Measurements from ENCODE around the gene SNTB2.

The SNTB2 gene

DNA sequence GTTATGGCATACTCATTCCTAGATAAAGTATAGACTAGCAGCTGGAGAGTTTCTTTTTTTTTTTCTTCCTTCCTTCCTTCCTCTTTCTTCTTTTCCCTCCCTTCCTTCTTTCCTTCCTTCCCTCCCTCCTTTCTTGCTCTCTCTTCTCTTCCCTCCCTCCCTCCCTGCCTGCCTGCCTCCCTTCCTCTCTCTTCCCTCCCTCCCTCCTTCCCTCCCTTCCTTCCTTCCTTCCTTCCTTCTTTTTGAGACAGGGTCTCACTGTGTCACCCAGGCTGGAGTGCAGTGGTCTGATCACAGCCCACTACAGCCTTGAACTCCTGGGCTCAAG, 7.0 kb upstream of the SNTB2 start:
- DNase-seq (ENCODE audit: low spot score), result no peak

DNA sequence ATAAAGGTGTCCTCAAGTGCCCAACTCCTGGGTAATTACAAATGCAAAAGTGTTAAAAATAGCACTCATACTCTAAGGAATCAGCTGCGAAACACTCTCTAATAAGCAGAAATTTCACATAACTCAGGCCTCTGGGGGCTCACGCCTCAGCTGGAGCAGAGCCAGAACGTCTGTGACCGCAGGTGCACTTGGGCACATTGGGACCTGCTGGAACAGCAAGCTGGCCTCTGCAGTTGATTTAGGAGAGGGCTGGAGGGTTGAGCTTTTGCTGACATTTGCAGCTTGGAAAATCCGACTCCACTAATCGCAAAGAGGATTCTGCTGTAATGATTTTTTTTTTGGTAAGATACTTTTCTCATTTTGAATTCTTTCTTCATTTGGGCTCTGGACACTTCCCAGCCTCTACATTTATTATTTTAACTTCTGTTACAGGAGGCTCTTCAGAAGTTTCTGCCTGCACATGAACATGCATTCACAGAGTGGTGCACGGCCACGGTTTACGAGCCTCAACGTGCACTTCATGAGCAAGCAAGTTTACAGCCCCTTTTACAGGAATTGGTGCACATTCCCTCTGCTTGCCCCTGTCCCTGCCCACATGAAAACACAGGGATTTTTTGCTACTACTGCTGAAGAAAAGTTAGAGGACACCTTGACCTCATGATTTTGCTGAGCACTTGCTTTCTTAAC, 4.1 kb upstream of the SNTB2 start:
- no peak for DNase-seq (ENCODE audit: low spot score)

- DNase-seq (ENCODE audit: low spot score), result peak; percentile 17
Measured at GRCh38 chr16:69187446-69188235, 677 bp downstream of the SNTB2 start.

- DNase-seq (ENCODE audit: low spot score), result peak; percentile 49
Measured at GRCh38 chr16:69188236-69188549, 1.2 kb downstream of the SNTB2 start.

GRCh38 chr16:69188716-69189115, 1.8 kb downstream of the SNTB2 start:
- DNase-seq (ENCODE audit: low spot score), result no peak

DNA sequence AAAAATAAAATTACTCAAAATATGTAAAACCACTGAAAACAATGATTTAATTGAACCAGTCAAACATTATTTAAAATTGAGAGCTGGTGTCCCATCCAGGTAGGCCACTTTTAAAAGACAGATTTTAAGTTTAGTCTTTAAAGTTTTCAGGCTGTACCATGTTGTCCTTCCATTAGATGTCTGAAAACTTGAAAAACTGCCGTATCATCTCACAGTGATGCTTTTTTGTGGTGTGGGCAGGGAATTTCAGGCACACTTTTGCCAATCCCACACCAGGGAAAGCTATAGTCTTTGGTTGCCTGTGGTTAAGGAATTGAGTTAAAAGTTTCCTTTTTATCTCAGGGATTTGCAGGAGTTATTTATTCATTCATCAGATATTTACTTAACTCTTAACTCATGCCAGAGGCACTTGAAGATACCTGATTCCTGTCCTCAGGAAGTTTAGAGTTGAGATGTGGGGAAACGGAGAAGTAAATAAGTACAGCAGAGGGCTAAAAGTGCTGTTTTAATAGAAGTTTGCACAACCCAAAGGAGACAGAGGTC, 3.2 kb downstream of the SNTB2 start:
- DNase-seq (ENCODE audit: low spot score), result no peak

DNA sequence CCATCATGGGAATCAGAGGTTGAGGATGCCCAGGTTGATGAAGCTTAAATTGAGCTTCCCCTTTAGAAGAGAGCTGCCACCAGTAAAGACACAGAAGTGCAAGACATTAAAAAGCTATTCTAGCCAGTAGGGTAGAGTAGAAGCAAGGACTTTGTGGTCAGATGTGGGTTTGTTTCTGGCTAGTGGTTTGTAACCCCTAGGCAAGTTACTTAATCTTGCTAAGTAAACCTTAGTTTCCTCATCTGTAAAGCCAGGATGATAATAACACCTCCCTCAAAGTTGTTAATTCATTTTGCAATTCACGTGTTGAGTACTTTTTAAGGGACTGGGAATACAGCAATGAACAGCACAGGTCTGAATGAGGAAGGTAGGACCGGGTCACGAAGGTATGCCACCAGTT, 3.6 kb downstream of the SNTB2 start:
- DNase-seq (ENCODE audit: low spot score), result no peak

GRCh38 chr16:69191136-69191535, 4.2 kb downstream of the SNTB2 start:
- DNase-seq (ENCODE audit: low spot score), result no peak

DNA sequence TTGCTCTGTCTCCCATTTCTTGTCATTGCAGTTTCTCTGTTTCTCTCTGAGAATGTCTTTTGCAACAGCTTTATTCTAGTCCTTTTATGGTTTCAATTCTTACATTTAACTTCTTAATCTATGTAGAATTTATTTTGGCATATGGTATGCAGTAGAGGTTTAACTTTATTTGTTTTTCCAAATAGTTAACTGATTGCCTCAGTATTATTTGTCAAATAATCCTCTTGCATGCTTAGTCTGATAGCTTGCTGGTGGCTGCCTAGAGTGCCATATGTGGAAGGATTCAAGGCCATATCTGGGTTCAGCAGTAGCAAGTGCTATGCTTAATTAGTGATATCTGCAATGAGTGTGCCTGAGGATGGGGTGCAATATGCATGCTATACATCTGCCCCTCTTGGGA, 6.9 kb downstream of the SNTB2 start:
- no peak for DNase-seq (ENCODE audit: low spot score)

DNA sequence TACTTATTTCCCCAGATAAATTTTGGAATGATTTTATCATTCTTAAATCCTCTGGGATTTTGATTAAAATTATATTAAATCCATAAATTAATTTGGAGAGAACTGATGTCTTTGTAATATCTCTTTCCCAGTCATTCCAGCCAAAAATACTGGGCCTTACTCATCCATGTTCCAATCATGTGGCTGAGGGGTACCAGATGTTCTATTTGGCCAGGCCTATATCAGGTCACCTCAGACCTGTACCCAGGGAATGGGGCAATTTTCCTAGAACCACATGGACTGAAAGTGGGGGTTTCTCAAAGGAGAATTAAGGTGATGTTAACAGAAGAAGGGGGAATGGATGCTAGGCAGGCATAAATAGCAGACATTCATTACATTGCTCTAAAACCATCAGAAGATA, 7.5 kb downstream of the SNTB2 start:
- no peak for DNase-seq (ENCODE audit: low spot score)

DNA sequence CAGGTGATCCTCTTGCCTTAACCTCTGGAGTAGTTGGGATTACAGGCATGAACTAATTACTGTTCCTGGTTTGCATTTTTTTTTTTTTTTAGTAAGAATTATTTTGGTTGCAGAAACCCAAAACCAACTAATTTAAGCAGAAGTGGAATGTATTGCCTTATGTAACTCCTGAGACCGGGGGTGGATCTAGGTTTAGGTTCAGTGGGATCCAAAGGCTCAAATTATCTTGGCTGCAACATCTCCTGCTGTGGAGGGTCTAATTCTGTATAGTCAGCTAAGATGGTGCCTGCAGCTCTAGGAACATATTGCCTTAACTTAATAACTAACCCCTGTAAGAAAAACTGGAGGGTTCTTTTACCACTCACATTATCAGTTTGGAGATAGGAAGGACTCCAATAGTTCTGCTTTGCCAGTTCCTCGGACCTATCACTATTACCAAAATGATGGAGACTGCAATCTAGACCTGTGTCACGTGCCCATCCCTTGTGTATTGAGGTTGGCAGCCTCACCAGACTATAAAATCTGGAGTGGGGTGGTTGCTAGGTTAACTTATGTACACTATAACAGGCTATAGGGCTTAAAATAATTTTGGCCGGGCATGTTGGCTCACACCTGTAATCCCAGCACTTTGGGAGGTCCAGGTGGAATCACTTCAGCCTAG, 8.5 kb downstream of the SNTB2 start:
- no peak for DNase-seq (ENCODE audit: low spot score)

DNA sequence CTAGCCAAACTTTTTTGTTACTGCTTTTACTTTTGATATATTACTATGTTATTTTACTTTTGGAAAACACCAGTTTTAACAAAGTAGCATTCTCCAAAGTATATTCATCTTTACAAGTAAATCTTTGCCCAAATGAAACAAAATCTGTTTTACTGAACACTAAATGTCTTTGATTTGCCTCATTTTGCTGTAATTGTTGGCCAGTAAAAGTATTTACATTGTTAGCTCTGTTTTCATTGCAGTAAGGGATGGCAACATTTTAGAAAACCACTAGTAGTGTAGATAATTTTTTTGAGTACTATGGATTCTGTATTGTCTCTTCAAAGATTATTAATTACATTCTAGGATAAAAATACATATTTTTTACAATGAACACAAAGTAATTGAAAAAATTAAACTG, 10.6 kb downstream of the SNTB2 start:
- no peak for DNase-seq (ENCODE audit: low spot score)

- DNase-seq (ENCODE audit: low spot score), result no peak
Measured at GRCh38 chr16:69199382-69199781, 12.4 kb downstream of the SNTB2 start.

DNA sequence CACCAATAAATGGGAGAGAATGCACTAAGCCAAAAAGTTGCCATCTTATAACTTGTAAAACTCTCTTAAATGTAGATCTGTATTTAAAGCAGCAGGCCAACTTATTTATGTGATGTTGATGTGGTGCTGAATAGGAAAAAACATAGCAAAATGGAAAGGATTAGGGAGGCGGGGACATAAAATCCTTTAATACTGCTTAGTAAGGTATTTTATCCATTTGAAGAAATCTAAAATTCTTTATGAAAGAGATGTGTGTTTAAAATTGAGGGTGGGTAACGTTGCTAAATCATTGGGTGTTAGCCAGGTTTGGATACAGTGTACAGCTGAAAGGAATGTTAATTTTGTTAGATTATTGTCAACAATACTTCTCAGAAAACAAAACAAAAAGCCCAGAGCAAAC, 14.3 kb downstream of the SNTB2 start:
- DNase-seq (ENCODE audit: low spot score), result no peak

- no peak for DNase-seq (ENCODE audit: low spot score)
Measured at GRCh38 chr16:69201787-69202186, 14.8 kb downstream of the SNTB2 start.

DNA sequence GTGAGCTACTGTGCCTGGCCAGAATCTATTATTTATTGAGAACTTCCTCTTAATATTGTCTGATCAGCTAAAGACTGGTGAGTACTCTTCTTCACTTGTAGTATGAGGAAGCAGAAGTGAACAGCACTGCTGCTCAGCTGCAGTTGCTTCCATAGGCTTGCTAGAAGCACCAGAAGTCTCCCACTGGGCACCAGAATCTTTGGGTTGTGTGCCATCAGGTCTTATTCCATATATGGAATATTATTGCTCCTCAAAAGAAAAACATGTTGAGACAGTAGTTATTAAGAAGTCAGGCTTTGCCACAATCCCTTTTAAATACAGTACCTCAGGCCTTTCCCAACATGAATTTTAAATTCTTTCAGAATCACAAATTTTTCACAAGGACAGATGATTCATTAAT, 17.2 kb downstream of the SNTB2 start:
- DNase-seq (ENCODE audit: low spot score), result peak; percentile 22

DNA sequence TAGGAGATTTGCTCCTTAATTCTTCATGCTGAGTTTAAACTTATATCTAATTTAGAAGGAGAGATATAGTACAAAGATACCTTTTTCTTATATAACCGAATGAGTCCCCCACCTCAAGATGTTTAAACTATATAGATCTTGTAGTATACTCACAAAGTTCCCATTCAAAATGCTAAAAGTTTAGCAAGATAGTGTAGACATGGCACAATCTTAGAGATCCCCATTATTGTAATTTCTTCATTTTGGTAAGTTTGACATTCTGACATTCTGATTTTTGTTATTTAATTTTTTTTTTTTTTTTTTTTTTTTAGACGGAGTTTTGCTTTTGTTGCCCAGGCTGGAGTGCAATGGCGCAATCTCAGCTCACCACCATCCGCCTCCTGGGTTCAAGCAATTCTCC, 22.8 kb downstream of the SNTB2 start:
- no peak for DNase-seq (ENCODE audit: low spot score)

DNA sequence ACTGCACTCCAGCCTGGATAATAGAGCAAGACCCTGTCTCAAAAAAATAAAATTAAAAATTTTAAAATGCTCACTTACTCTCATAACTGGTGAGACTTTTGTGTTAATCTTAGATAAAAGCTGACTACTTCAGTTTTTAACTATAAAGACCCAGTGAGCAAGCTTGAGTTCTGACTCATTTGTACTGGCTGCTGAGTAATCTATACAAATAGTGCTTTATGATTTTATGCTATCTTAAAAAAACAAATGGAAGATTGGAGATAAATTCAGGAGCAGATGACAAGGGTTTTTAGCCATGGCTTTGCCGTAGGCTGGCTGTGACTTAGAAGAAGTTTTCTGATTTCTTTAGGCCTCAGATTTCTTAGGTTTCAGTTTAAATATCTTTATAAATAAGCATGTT, 30.5 kb downstream of the SNTB2 start:
- no peak for DNase-seq (ENCODE audit: low spot score)

DNA sequence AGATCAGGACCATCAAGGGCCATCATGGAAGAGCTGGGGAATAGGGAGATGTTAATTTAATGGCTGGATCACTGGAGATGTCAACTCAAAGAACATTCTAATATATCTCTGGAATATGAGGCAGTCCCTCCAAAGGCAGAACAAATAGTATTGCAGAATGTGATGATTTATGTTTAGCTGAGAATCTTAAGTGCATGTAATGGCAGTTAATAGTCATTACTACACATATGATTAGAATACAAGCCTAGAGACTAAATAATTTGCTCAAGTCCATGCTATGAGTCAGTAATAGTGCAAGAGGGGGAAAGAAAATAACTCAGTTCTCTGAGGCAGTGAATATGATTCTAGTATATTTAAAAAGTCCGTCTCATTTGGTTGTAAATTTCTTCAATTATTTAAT, 32.3 kb downstream of the SNTB2 start:
- DNase-seq (ENCODE audit: low spot score), result no peak

DNA sequence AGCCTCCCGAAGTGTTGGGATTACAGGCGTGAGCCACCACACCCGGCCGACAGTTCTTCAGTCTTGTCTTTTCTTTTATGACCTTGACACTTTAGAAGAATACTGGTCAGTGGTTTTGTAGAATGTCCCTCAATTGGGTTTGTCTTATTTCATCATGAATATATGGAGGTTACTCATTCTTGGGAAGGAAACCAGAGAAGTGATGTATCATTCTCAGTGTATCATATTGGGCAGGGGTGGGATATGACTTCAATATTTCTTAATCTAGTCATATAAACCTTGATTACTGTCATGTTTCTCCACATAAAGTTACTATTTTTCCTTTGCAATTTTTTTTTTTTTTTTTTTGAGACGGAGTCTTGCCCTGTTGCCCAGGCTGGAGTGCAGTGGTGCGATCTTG, 36.9 kb downstream of the SNTB2 start:
- no peak for DNase-seq (ENCODE audit: low spot score)

DNA sequence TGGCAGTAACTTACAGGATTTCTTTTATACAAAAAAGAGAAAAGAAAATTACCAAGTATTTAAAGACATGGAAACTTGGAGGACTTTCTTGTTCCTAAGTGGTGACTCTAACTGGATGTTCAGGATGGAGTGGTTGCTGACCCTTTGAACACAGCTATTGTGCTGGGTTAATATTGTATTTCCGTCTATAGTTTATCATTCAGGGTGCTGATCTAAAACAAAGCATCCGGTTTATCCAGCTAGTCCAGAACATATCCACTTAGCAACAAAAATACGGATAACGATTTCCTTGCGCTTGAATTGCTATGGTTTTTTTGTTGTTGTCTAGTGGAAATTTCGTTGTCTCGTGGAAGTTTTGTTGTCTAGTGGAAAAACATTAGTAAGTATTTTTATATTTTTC, 38.2 kb downstream of the SNTB2 start:
- peak; percentile 5 for DNase-seq (ENCODE audit: low spot score)

- no peak for DNase-seq (ENCODE audit: low spot score)
Measured at GRCh38 chr16:69233124-69233523, 46.2 kb downstream of the SNTB2 start.

DNA sequence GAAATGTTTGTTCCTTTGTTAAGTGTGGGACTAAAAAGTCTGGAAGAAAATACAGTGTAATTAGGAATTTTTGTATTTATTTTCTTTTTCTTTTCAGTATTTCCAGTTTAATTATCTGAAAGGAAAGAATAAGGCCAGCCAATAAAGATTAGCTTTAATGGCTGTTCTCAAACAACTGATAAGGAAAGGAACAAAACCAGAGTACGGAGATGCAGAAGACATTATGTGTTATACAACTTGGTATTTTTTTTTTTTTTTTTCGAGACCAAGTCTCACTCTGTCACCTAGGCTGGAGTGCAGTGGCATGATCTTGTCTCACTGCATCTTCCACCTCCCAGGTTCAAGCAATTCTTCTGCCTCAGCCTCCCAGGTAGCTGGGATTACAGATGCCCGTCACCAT, 47.5 kb downstream of the SNTB2 start:
- no peak for DNase-seq (ENCODE audit: low spot score)
